Measurements from ENCODE around the gene FSTL4.

- TF ChIP-seq CTCF (conservative IDR thresholded peaks at IDR 0.05; ENCODE audit: low read depth in 2 of 2) (no peak), EZH2 (IDR thresholded peaks at IDR 0.05; ENCODE audit: low read depth, unreplicated experiment) (no peak), POLR2AphosphoS5 (IDR thresholded peaks at IDR 0.05; ENCODE audit: low read depth) (no peak), ZNF114 (CRISPR knock-in tag; IDR thresholded peaks at IDR 0.05) (no peak)
Observed at GRCh38 chr5:133309166-133309795, 303.1 kb downstream of the FSTL4 start.
